Natural killer cell (primary cell): ENCODE measurements around the gene PPP1R14C. TPM values are rescaled to one million over a fixed set of nuclear protein-coding genes. Genes with fewer than 3 reads are reported as not detected.
"Not testable (repeated sequence)": the region's sequence is repeated elsewhere in the genome, so short reads cannot be mapped to it uniquely, and the experiment has no call there.

Experiments used
- ATAC-seq, 3 donors: fragments of 150-1000 bp in 2 of 3; fragments of 200-7000 bp in 1 of 3; cut with Tn5 transposase; 1 replicate in 1 of 3; 2 replicates in 2 of 3; pipeline ENCODE4 v1.10.0; 2021; ENCODE audit warnings: mild to moderate bottlenecking in 2 of 3, moderate library complexity in 2 of 3
- DNase-seq, 2 donors: peaks; one replicate each; pipeline versions ENCODE4 v3.0.0 to v3.0.0-alpha.2; 2013 to 2021; ENCODE audit warnings: mixed read lengths in 1 of 2
- H3K27ac ChIP-seq: one replicate; pipeline ENCODE4 v1.5.1; 2013; ENCODE audit warnings: mild to moderate bottlenecking, low read length
- H3K27me3 ChIP-seq: one replicate; pipeline ENCODE4 v1.6.1; 2013; ENCODE audit warnings: low read length; ENCODE audit not compliant: control insufficient read depth, insufficient read depth
- H3K36me3 ChIP-seq: one replicate; pipeline ENCODE4 v1.6.1; 2013; ENCODE audit warnings: low read length; ENCODE audit not compliant: control insufficient read depth, insufficient read depth
- H3K4me1 ChIP-seq: one replicate; pipeline ENCODE4 v1.6.1; 2013; ENCODE audit warnings: low read length; ENCODE audit not compliant: control insufficient read depth, insufficient read depth
- H3K4me3 ChIP-seq: one replicate; pipeline ENCODE4 v1.5.1; 2013; ENCODE audit warnings: low read length
- H3K9me3 ChIP-seq: one replicate; pipeline ENCODE4 v1.6.1; 2013; ENCODE audit warnings: low read length; ENCODE audit not compliant: control insufficient read depth, insufficient read depth
- H3K27ac Mint-ChIP-seq, 2 donors: one replicate each; pipeline ENCODE4 v1.8.0; 2022; ENCODE audit warnings: mild to moderate bottlenecking in 2 of 2, mixed read lengths in 2 of 2, moderate library complexity in 1 of 2
- H3K27me3 Mint-ChIP-seq, 2 donors: one replicate each; pipeline ENCODE4 v1.8.0; 2022; ENCODE audit warnings: low read depth in 2 of 2, mixed read lengths in 2 of 2
- H3K36me3 Mint-ChIP-seq: one replicate; pipeline ENCODE4 v1.8.0; 2022; ENCODE audit warnings: mixed read lengths
- H3K4me1 Mint-ChIP-seq, 2 donors: one replicate each; pipeline ENCODE4 v1.8.0; 2022; ENCODE audit warnings: mixed read lengths in 2 of 2
- H3K4me3 Mint-ChIP-seq: one replicate; pipeline ENCODE4 v1.8.0; 2022; ENCODE audit warnings: mild to moderate bottlenecking, moderate library complexity, mixed read lengths
- H3K9me3 Mint-ChIP-seq, 2 donors: one replicate each; pipeline ENCODE4 v1.8.0; 2022; ENCODE audit warnings: mixed read lengths in 2 of 2
- WGBS: methylation state at CpG from one replicate; pipeline ENCODE4 v1.1.7; 2013; ENCODE audit warnings: missing lambda C conversion rate; ENCODE audit not compliant: insufficient coverage; 5-methylcytosine and 5-hydroxymethylcytosine counted together
- intact Hi-C: fragments of 100-400 bp; cut with micrococcal nuclease; formaldehyde crosslinking; loops from one replicate; pipeline ENCODE4 v1.14.2; 2022
- total RNA-seq, 4 donors: library from RNA; stranded (reverse); fragments of 120-200 nt in 1 of 4; gene quantifications; one replicate each; pipeline versions ENCODE4 v1.2.3 to v1.2.4, GENCODE V29; 2013 to 2022
- TF ChIP-seq, protein P1 (sequence below): fragments of 200-600 bp; IDR thresholded peaks from one replicate; pipeline ENCODE4 v1.8.0; 2022; ENCODE audit warnings: antibody characterized with exemption

Gene PPP1R14C
- total RNA-seq, 3 donors from 2014 or later (not counting 1 experiment from before 2014, with no cell fraction given), result not detected

DNA sequence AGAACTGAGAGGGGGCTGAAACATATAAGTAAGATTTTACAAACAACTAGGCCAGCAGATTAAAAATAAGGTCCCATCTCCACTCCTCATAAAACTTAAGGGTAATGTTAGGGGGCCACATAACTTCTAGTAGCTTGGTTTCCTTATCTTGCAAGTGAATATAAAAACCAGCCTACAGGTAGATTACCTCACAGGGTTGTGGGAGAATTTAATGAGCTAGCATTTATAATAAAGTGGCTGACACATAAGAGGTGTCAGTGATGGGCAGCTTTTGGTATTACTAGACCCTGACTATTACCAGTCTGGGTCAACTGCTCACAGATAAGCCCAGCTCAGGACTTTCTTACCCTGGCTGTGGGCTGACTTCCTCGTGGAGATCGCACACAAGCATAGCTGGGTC, 9.2 kb upstream of the PPP1R14C start:
- ATAC-seq (no peak), DNase-seq (no peak)

DNA sequence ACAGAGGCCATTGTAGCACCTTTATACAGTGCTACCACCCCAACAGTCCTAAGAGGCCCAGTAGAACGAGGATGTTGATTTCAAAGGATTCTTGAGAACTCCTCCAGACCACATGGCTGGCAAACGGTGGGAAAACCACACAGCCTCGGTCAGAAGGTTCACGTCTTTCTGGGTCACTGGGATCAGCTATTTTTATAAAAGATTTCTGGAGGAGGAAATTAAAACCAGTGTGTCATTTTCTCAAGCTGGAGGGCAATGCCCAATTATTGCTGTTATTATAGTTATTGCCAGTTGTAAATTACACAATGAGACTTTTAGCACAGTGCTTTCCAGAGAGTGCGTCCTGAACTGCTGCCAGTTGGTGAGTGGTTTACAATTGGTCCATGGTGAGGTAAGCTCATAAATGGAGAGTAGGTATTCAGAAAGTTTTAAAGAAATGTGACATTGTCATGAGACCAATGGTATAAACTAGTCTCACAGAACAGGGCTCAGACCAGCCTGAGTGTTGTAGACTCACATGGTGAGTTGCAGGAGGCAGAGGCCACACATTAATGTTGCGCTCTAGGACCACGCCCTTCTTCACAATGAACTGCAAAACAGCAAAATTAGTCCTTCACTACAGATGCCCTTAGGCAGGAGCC, 8.4 kb upstream of the PPP1R14C start:
- H3K9me3 Mint-ChIP-seq, result no peaks in the 10 kb centered on the region
- ATAC-seq (no peak), DNase-seq (no peak)
- intact Hi-C loops, result no loop called here
- H3K27ac Mint-ChIP-seq, result no peak overlapping the region
- TF ChIP-seq, protein P1, sequence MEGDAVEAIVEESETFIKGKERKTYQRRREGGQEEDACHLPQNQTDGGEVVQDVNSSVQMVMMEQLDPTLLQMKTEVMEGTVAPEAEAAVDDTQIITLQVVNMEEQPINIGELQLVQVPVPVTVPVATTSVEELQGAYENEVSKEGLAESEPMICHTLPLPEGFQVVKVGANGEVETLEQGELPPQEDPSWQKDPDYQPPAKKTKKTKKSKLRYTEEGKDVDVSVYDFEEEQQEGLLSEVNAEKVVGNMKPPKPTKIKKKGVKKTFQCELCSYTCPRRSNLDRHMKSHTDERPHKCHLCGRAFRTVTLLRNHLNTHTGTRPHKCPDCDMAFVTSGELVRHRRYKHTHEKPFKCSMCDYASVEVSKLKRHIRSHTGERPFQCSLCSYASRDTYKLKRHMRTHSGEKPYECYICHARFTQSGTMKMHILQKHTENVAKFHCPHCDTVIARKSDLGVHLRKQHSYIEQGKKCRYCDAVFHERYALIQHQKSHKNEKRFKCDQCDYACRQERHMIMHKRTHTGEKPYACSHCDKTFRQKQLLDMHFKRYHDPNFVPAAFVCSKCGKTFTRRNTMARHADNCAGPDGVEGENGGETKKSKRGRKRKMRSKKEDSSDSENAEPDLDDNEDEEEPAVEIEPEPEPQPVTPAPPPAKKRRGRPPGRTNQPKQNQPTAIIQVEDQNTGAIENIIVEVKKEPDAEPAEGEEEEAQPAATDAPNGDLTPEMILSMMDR, result no peak
- Histone ChIP-seq H3K27me3 (no peaks in the 10 kb centered on the region), H3K4me3 (no peak overlapping the region), H3K4me1 (no peaks in the 10 kb centered on the region), H3K9me3 (peaks cover 2% of the 10 kb centered on the region), H3K27ac (no peak overlapping the region), H3K36me3 (no peaks in the 10 kb centered on the region)
- no peak overlapping the region for H3K4me3 Mint-ChIP-seq
- peaks cover 12 to 14% of the 10 kb centered on the region in 2 donors for H3K27me3 Mint-ChIP-seq
- H3K36me3 Mint-ChIP-seq, result no peaks in the 10 kb centered on the region
- 90% methylated on average over 7 of the region's 7 CpGs for WGBS
- peaks cover 0 to 6% of the 10 kb centered on the region in 2 donors for H3K4me1 Mint-ChIP-seq

More for the DNA sequence above, 9.2 kb upstream of the PPP1R14C start:
- TF ChIP-seq, protein P1, result no peak
- H3K36me3 Mint-ChIP-seq, result no peaks in the 10 kb centered on the region
- H3K27ac Mint-ChIP-seq, result no peak overlapping the region
- H3K36me3 ChIP-seq, result no peaks in the 10 kb centered on the region
- H3K9me3 ChIP-seq, result peaks cover 2% of the 10 kb centered on the region
- 94% methylated on average over 2 of the region's 2 CpGs for WGBS
- no peaks in the 10 kb centered on the region for H3K27me3 ChIP-seq
- H3K27ac ChIP-seq, result no peak overlapping the region
- H3K27me3 Mint-ChIP-seq, result peaks cover 7 to 8% of the 10 kb centered on the region in 2 donors
- H3K4me3 Mint-ChIP-seq, result no peak overlapping the region
- no peaks in the 10 kb centered on the region for H3K9me3 Mint-ChIP-seq
- H3K4me3 ChIP-seq, result no peak overlapping the region
- intact Hi-C loops, result no loop called here
- H3K4me1 Mint-ChIP-seq, result peaks cover 0 to 6% of the 10 kb centered on the region in 2 donors
- H3K4me1 ChIP-seq, result no peaks in the 10 kb centered on the region

GRCh38 chr6:150137711-150138110, 5.1 kb upstream of the PPP1R14C start:
- WGBS, result 33% methylated on average over 1 of the region's 3 CpGs
- H3K4me3 Mint-ChIP-seq, intact Hi-C loops, H3K36me3 ChIP-seq, H3K27ac Mint-ChIP-seq, H3K9me3 Mint-ChIP-seq, DNase-seq, H3K4me1 ChIP-seq, ATAC-seq, H3K27me3 ChIP-seq, H3K4me1 Mint-ChIP-seq, H3K36me3 Mint-ChIP-seq, H3K27ac ChIP-seq, H3K9me3 ChIP-seq, H3K4me3 ChIP-seq: not testable (repeated sequence)
- H3K27me3 Mint-ChIP-seq, result peaks cover 31 to 43% of the 10 kb centered on the region in 2 donors

GRCh38 chr6:150138638-150139037, 4.2 kb upstream of the PPP1R14C start:
- Mint-ChIP-seq H3K4me3 (no peak overlapping the region), H3K27ac (no peak overlapping the region), H3K9me3 (no peaks in the 10 kb centered on the region), H3K36me3 (no peaks in the 10 kb centered on the region), H3K4me1 (peaks cover 0 to 6% of the 10 kb centered on the region in 2 donors), H3K27me3 (peaks cover 31 to 43% of the 10 kb centered on the region in 2 donors)
- ATAC-seq, result no peak
- Histone ChIP-seq H3K4me3 (no peak overlapping the region), H3K9me3 (peaks cover 2% of the 10 kb centered on the region), H3K27ac (no peak overlapping the region), H3K36me3 (no peaks in the 10 kb centered on the region), H3K4me1 (peaks cover 14% of the 10 kb centered on the region), H3K27me3 (peaks cover 9% of the 10 kb centered on the region)
- TF ChIP-seq, protein P1, result no peak
- WGBS, result 90% methylated on average over 7 of the region's 7 CpGs
- no peak for DNase-seq
- intact Hi-C loops, result no loop called here
